Measurements from ENCODE around the gene CCDC27.

DNA sequence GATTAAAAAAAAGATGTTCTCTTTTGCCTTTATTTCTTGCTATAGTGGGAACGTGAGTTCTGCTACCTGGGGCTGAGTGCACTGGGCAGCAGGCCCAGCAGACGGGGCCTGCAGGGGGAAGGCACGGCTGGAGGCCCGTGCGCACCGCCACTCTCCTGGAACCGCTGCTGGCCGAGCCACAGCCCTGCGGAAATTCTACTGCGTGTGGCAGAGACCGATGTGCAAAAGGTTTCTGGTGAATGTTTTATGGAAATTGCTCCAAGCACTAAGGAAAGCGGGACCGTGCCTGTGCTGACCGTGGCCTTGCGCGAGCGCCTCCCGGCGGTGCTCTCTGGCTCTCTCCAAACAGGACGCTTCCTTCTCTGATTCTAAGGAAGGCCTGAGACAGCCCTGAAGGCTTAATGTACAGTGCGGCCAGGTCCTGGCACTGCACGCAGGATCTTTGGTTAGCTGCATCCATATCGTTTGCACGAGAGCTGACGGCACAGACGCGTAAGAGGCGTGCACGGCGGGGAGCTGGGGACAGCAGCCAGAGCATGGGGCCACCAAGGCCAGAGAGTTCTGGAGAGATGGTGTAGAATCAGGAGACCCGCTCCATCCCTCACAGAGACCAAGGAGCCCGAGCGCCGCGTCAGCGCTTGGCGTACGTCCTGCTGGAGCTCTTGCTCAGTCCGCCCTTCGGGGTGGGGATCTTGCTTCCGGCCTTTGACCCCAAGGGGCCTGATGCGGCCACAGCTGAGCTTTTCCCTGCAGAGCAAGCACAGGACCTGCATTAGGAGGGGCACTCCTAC lies 62.7 kb downstream of the CCDC27 start:
- TF ChIP-seq, protein P1, sequence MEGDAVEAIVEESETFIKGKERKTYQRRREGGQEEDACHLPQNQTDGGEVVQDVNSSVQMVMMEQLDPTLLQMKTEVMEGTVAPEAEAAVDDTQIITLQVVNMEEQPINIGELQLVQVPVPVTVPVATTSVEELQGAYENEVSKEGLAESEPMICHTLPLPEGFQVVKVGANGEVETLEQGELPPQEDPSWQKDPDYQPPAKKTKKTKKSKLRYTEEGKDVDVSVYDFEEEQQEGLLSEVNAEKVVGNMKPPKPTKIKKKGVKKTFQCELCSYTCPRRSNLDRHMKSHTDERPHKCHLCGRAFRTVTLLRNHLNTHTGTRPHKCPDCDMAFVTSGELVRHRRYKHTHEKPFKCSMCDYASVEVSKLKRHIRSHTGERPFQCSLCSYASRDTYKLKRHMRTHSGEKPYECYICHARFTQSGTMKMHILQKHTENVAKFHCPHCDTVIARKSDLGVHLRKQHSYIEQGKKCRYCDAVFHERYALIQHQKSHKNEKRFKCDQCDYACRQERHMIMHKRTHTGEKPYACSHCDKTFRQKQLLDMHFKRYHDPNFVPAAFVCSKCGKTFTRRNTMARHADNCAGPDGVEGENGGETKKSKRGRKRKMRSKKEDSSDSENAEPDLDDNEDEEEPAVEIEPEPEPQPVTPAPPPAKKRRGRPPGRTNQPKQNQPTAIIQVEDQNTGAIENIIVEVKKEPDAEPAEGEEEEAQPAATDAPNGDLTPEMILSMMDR (IDR thresholded peaks at IDR 0.05): no peak
- TF ChIP-seq POLR2A (IDR thresholded peaks at IDR 0.05): no peak
